ENCODE data around the gene DLST.

DNA sequence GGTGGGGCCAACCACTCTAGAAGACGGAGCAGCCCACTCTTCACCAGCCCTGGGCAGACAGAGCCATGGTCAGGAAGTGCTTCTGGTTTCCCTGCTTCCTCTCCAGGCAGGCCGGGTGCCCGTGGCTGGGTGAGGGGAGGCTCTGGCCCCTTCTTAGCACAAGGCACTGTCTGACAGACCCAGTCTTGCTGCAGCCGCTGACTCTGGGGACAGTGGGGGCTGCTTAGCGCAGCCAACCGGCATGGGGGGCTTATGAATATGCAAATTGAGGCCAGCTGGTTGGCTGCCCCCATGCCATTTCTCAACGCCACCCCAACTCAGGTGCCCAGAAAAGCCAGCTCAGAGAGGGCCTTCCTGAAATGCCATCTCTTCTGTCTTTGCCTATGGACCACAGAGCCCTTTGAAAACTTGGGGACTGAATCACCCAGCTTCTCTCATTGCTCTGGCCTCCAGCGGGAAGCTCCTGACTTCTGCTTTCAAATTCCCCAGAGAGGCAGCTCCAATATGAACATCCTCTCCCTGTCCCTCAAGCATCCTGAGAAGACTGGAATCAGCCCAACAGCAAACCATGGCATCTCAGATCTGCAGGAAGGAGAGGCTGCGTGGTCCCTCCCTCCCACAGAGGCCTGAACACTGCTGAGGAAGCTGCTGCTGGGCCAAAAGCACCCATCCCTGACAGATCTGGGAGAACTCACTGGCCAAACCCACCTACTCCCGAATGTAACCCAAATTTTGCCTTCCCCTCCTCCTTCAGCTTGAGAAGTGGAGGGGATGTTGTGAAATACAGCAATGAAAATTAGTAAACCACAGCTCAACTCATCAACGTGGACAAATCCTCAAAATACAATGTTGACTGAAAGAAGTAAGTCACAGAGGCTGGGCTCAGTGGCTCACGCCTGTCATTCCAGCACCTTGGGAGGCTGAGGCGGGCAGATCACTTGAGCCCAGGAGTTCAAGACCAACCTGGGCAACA, 5.5 kb upstream of the DLST start, which contains the start of gene PROX2:
- TF ChIP-seq POLR2A (IDR thresholded peaks at IDR 0.05): no peak
- TF ChIP-seq, protein P1, sequence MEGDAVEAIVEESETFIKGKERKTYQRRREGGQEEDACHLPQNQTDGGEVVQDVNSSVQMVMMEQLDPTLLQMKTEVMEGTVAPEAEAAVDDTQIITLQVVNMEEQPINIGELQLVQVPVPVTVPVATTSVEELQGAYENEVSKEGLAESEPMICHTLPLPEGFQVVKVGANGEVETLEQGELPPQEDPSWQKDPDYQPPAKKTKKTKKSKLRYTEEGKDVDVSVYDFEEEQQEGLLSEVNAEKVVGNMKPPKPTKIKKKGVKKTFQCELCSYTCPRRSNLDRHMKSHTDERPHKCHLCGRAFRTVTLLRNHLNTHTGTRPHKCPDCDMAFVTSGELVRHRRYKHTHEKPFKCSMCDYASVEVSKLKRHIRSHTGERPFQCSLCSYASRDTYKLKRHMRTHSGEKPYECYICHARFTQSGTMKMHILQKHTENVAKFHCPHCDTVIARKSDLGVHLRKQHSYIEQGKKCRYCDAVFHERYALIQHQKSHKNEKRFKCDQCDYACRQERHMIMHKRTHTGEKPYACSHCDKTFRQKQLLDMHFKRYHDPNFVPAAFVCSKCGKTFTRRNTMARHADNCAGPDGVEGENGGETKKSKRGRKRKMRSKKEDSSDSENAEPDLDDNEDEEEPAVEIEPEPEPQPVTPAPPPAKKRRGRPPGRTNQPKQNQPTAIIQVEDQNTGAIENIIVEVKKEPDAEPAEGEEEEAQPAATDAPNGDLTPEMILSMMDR (IDR thresholded peaks at IDR 0.05): no peak
